Kidney (tissue), 14 donors: ENCODE data around the gene PINK1. TPM values are rescaled to one million over a fixed set of nuclear protein-coding genes. Genes with fewer than 3 reads are reported as not detected.

Experiments
- DNase-seq, 5 donors: peaks; one replicate each; pipeline ENCODE4 v3.0.0-alpha.2; 2013 to 2020
- FAIRE-seq: peaks from 2 replicates; lab custom pipeline; 2012; peaks lifted over from hg19 to GRCh38; lab: Jason Lieb, UNC
- H3K27ac ChIP-seq, 2 donors: one replicate each; pipeline ENCODE4 v1.7.0; 2013; ENCODE audit warnings: low read depth in 2 of 2, low read length in 2 of 2, inconsistent platforms in 1 of 2
- H3K27me3 ChIP-seq: one replicate; pipeline ENCODE4 v1.7.1; 2013; ENCODE audit warnings: low read length, inconsistent platforms; ENCODE audit not compliant: control insufficient read depth, insufficient read depth
- H3K36me3 ChIP-seq, 3 donors: one replicate each; pipeline versions ENCODE4 v1.7.0 to v1.7.1; 2013; ENCODE audit warnings: low read length in 3 of 3, control low read depth in 1 of 3, inconsistent platforms in 1 of 3; ENCODE audit not compliant: insufficient read depth in 3 of 3, control insufficient read depth in 2 of 3
- H3K4me1 ChIP-seq, 3 donors: one replicate each; pipeline versions ENCODE4 v1.7.0 to v1.7.1; 2013; ENCODE audit warnings: low read length in 3 of 3, inconsistent platforms in 1 of 3, low read depth in 1 of 3; ENCODE audit not compliant: control insufficient read depth in 2 of 3, insufficient read depth in 2 of 3
- H3K4me3 ChIP-seq, 3 donors: one replicate each; pipeline versions ENCODE4 v1.7.0 to v1.8.1; 2013; ENCODE audit warnings: low read length in 3 of 3, control low read depth in 1 of 3, inconsistent platforms in 1 of 3
- H3K9ac ChIP-seq, 3 donors: one replicate each; pipeline versions ENCODE4 v1.7.0 to v1.7.1; 2013; ENCODE audit warnings: low read length in 3 of 3, control low read depth in 1 of 3, inconsistent platforms in 1 of 3
- H3K9me3 ChIP-seq, 3 donors: one replicate each; pipeline versions ENCODE4 v1.7.0 to v1.7.1; 2013; ENCODE audit warnings: low read length in 3 of 3, control low read depth in 1 of 3, inconsistent platforms in 1 of 3; ENCODE audit not compliant: control insufficient read depth in 2 of 3, insufficient read depth in 1 of 3
- intact Hi-C: fragments of 100-400 bp; cut with DNase I; formaldehyde crosslinking; loops from one replicate; pipeline ENCODE4 v1.11.1; 2022
- polyA plus RNA-seq: library from polyadenylated mRNA; stranded (reverse); fragments of 350-450 nt; fragmentation: Illumina TruSeq; extraction: RNeasy Lipid Tissue Mini Kit (QIAGEN cat#74804); gene quantifications from one replicate; pipeline ENCODE4 v1.2.3, GENCODE V29; 2014; ENCODE audit warnings: low read depth, low replicate concordance; ENCODE audit not compliant: insufficient read depth
- total RNA-seq: library from RNA; stranded (reverse); fragmentation: NEBNext Ultra II Directional; extraction: Animal tissue kit (Norgen Biotek cat#: 25700); gene quantifications from one replicate; pipeline ENCODE4 v1.2.1, GENCODE V29; 2021
- TF ChIP-seq, protein P1 (sequence below): IDR thresholded peaks from 3 replicates; pipeline ENCODE4 v1.5.1; 2012; ENCODE audit warnings: mild to moderate bottlenecking, moderate library complexity, borderline replicate concordance; ENCODE audit not compliant: insufficient read depth; ENCODE audit errors: extremely low read depth
- donor health status: control.
- donor health status: control.
- donor health status: control.
- donor health status: control.
- donor health status: control.
- donor health status: DM: yes; HTN: yes; CAD: no.
- donor health status: Normal renal cell carcinoma (clear cell type).

The PINK1 gene
- total and polyA plus RNA-seq, 2 donors from 2014 or later: 72.7 to 156 TPM

DNA sequence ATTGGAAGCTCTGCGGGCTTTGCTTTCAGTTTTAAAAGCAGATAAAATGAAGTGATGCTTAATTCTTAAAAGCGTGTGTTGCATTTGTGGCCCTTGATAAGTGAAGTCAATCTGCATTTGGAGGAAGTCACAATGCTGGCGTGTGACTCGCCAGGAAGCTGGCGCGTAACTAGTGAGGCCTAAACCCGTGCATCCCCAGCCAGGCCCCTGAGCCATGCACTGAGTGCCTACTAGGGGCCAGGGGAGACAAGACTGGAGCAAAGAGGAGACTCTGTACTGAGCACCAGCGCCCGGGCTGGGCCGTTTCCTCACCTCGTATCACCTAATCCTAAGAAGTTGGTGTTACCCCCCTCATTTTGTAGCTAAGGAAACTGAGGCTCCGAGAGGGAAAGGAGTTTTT is 32.5 kb downstream of the PINK1 start:
- intact Hi-C loops: no loop called here

DNA sequence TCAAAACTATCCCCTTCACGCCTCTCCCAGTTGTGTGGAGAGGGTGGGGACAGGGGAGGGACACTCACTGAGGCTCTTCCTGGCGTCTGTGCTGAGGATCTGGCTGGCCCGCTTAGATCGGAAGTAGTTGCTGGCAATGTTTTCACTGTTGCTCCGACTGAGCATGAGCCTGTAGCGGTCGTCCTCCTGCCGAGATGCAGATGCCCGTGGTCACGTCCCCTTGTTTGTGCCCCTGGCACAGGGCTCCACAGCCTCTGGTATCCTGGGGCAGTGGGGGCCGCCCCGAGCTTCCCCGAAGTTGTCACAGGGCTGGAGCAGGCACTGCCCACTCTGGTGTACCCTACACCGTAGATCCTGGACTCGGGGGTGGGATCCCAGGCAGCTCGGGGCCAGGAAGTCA is 32.9 kb downstream of the PINK1 start:
- Histone ChIP-seq H3K4me3 (no peak overlapping the region), H3K36me3 (no peaks in the 10 kb centered on the region), H3K4me1 (peaks cover 0 to 5% (median 0%) of the 10 kb centered on the region in 3 donors), H3K9me3 (no peaks in the 10 kb centered on the region), H3K27ac (no peak overlapping the region), H3K27me3 (no peaks in the 10 kb centered on the region), H3K9ac (no peak overlapping the region)
- no peak for FAIRE-seq
- intact Hi-C loops: no loop called here
- TF ChIP-seq, protein P1, sequence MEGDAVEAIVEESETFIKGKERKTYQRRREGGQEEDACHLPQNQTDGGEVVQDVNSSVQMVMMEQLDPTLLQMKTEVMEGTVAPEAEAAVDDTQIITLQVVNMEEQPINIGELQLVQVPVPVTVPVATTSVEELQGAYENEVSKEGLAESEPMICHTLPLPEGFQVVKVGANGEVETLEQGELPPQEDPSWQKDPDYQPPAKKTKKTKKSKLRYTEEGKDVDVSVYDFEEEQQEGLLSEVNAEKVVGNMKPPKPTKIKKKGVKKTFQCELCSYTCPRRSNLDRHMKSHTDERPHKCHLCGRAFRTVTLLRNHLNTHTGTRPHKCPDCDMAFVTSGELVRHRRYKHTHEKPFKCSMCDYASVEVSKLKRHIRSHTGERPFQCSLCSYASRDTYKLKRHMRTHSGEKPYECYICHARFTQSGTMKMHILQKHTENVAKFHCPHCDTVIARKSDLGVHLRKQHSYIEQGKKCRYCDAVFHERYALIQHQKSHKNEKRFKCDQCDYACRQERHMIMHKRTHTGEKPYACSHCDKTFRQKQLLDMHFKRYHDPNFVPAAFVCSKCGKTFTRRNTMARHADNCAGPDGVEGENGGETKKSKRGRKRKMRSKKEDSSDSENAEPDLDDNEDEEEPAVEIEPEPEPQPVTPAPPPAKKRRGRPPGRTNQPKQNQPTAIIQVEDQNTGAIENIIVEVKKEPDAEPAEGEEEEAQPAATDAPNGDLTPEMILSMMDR: no peak
- DNase-seq: no peak

More for the DNA sequence above, 32.5 kb downstream of the PINK1 start:
- Histone ChIP-seq H3K27ac (no peak overlapping the region), H3K4me1 (peaks cover 0 to 5% (median 0%) of the 10 kb centered on the region in 3 donors), H3K27me3 (no peaks in the 10 kb centered on the region), H3K9ac (no peak overlapping the region), H3K9me3 (no peaks in the 10 kb centered on the region), H3K4me3 (no peak overlapping the region), H3K36me3 (no peaks in the 10 kb centered on the region)
- DNase-seq (no peak), FAIRE-seq (no peak)
- TF ChIP-seq, protein P1: no peak

DNA sequence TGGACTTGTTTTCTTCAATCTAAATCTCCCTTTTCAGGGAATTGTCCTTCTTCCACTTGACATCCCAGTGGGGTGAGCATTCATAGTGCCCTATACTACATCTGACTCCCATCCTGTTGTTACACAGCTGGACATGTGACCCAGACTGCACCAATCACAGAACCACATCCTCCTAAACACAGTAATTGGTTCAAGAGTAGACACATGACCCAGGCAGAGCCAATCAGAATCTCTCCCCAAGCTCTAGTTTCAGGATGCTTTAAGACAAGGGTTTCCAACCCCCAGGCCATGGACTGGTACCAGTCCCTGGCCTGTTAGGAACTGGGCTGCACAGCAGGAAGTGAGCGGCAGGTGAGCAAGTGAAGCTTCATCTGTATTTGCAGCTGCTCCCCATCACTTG is 33.5 kb downstream of the PINK1 start:
- intact Hi-C loops: no loop called here
- DNase-seq (no peak), FAIRE-seq (no peak)
- Histone ChIP-seq H3K4me3 (no peak overlapping the region), H3K36me3 (no peaks in the 10 kb centered on the region), H3K9me3 (no peaks in the 10 kb centered on the region), H3K27ac (no peak overlapping the region), H3K9ac (no peak overlapping the region), H3K27me3 (no peaks in the 10 kb centered on the region), H3K4me1 (peaks cover 0 to 5% (median 0%) of the 10 kb centered on the region in 3 donors)
- TF ChIP-seq, protein P1: no peak

DNA sequence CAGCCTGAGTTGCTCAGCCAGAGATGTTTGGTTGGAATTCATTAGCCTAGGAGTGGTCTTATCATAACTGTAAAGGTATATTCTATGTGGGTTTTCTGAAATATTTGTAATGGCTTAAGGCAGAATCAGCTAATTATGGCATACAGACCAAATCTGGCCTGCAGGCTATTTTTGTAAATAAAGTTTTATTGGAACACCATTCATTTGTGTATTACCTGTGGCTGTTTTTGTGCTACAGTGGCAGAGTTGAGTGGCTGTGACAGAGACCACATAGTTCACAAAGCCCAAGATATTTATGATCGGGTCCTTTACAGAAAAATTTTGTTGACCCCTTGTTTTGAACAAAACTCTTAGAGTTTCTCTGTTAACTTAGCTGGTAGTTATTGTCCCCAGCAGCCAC is 35.3 kb downstream of the PINK1 start:
- Histone ChIP-seq H3K9ac (no peak overlapping the region), H3K27me3 (no peaks in the 10 kb centered on the region), H3K36me3 (no peaks in the 10 kb centered on the region), H3K4me1 (no peaks in the 10 kb centered on the region), H3K4me3 (no peak overlapping the region), H3K9me3 (no peaks in the 10 kb centered on the region), H3K27ac (no peak overlapping the region)
- intact Hi-C loops: no loop called here
- TF ChIP-seq, protein P1: no peak
- DNase-seq (no peak), FAIRE-seq (no peak)
